Transverse colon (tissue), 4 donors: Measurements from ENCODE around the gene CTBP2.

Experiments used
- POLR2A ChIP-seq: fragments of 450-650 bp; IDR thresholded peaks from one replicate; pipeline ENCODE4 v1.6.1; 2016; ENCODE audit warnings: antibody characterized with exemption, mild to moderate bottlenecking, moderate library complexity
- POLR2AphosphoS5 ChIP-seq, 3 donors: sonication (generic); formaldehyde crosslinking; IDR thresholded peaks; one replicate each; pipeline ENCODE4 v1.6.1; 2016; ENCODE audit warnings: antibody characterized with exemption in 3 of 3
- TF ChIP-seq, protein P1 (sequence below), 5 experiments: fragments of 200-600 bp in 3 of 5; fragments of 450-650 bp in 2 of 5; sonication (generic) in 3 of 5; IDR thresholded peaks; 1 replicate in 2 of 5; 2 replicates in 3 of 5; pipeline ENCODE4 v1.5.1; 2016 to 2017; ENCODE audit warnings: antibody characterized with exemption in 5 of 5, inconsistent platforms in 3 of 5, mild to moderate bottlenecking in 2 of 5, moderate library complexity in 1 of 5

DNA sequence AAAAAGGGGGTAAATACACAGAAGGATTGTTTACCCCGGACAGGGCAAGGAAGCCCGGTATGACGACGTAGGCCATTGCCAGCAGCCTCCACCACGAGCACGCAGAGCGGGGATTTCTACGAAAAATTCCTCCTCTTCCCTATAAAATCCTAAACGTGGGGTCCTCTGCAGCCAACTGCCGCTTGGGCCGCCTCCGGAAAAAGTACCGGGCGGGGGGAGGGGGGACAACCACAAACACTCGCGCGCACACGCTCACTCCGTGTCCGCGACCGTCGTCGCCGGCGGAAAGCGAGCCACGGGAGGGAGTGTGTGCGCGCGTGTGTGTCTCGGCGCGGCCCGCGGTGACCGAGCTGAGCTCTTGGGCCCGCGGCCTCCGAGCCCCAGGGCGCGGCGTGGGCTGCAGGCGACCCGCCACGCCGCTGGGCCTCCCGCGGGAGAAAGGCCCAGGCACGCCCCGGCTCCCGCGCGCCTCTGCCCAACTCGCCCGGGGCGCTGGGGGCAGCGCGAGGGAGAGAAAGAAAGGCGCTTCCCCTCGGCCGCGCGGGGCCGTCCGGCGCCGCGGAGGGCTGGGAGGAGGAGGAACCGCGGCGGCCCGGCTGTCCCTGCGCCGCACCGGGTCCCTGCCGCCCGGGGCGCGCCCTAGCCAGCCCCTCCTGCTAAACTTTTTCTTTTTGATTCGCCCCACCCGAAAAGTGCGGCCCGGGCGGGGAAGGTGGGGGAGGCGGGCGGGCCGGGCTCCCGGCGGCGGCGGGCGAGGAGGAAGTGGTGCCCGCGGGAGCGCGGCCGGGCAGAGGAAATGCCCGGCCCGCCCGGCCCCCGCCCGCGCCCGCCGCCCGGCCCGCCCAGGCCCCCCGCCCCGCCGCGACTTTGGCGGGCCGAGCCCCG, 1.5 kb downstream of the CTBP2 start:
- TF ChIP-seq, protein P1, sequence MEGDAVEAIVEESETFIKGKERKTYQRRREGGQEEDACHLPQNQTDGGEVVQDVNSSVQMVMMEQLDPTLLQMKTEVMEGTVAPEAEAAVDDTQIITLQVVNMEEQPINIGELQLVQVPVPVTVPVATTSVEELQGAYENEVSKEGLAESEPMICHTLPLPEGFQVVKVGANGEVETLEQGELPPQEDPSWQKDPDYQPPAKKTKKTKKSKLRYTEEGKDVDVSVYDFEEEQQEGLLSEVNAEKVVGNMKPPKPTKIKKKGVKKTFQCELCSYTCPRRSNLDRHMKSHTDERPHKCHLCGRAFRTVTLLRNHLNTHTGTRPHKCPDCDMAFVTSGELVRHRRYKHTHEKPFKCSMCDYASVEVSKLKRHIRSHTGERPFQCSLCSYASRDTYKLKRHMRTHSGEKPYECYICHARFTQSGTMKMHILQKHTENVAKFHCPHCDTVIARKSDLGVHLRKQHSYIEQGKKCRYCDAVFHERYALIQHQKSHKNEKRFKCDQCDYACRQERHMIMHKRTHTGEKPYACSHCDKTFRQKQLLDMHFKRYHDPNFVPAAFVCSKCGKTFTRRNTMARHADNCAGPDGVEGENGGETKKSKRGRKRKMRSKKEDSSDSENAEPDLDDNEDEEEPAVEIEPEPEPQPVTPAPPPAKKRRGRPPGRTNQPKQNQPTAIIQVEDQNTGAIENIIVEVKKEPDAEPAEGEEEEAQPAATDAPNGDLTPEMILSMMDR (IDR thresholded peaks at IDR 0.05) = no peak
- TF ChIP-seq POLR2A (peak; percentile 57), POLR2AphosphoS5 (IDR thresholded peaks at IDR 0.05) (peak; percentile 37 to 76 (median 56))
